HepG2 (cell line): ENCODE results near the gene PPM1H. TPM values are rescaled to one million over a fixed set of nuclear protein-coding genes. Genes with fewer than 3 reads are reported as not detected.

ENCODE experiments used
- AKAP8 ChIP-seq: sonication (generic); formaldehyde crosslinking; IDR thresholded peaks from 2 replicates; pipeline ENCODE4 v1.5.1; 2020; ENCODE audit warnings: mild to moderate bottlenecking, missing genetic modification reagents
- ARNT ChIP-seq: fragments of 450-650 bp; IDR thresholded peaks from 2 replicates; pipeline ENCODE4 v1.6.1; 2017
- DNMT3B ChIP-seq: conservative IDR thresholded peaks from 2 replicates; pipeline ENCODE4 v1.6.1; 2016; ENCODE audit warnings: missing biosample characterization, control low read depth
- IRF2 ChIP-seq: IDR thresholded peaks from 2 replicates; pipeline ENCODE4 v1.6.1; 2018; ENCODE audit warnings: missing genetic modification reagents, missing compliant biosample characterization
- JDP2 ChIP-seq: sonication (generic); formaldehyde crosslinking; IDR thresholded peaks from 2 replicates; pipeline ENCODE4 v1.8.1; 2022; ENCODE audit warnings: missing genetic modification reagents, borderline replicate concordance
- KLF12 ChIP-seq: sonication (generic); formaldehyde crosslinking; IDR thresholded peaks from 2 replicates; pipeline ENCODE4 v1.4.0; 2020; ENCODE audit warnings: missing genetic modification reagents, borderline replicate concordance
- LBX2 ChIP-seq: sonication (generic); formaldehyde crosslinking; IDR thresholded peaks from 2 replicates; pipeline ENCODE4 v1.5.0; 2020; ENCODE audit warnings: missing genetic modification reagents, mild to moderate bottlenecking, borderline replicate concordance
- MXD1 ChIP-seq: sonication (generic); formaldehyde crosslinking; IDR thresholded peaks from 2 replicates; pipeline ENCODE4 v1.4.0; 2020; ENCODE audit warnings: mild to moderate bottlenecking, missing genetic modification reagents
- NFKB2 ChIP-seq: sonication (generic); formaldehyde crosslinking; IDR thresholded peaks from 2 replicates; pipeline ENCODE4 v1.4.0; 2020; ENCODE audit warnings: missing genetic modification reagents, borderline replicate concordance
- RXRB ChIP-seq: IDR thresholded peaks from 2 replicates; pipeline ENCODE4 v1.6.1; 2016; ENCODE audit warnings: borderline replicate concordance, missing genetic modification reagents, missing compliant biosample characterization
- SOX13 ChIP-seq, 3 experiments: fragments of 450-650 bp in 1 of 3; sonication (generic) in 1 of 3; formaldehyde crosslinking in 1 of 3; IDR thresholded peaks in 2 of 3; conservative IDR thresholded peaks in 1 of 3; 2 replicates each; pipeline versions ENCODE4 v1.5.0 to v1.6.1; 2016 to 2020; ENCODE audit warnings: antibody characterized with exemption in 1 of 3, mild to moderate bottlenecking in 1 of 3, missing compliant biosample characterization in 1 of 3, missing genetic modification reagents in 1 of 3, moderate library complexity in 1 of 3
- THRA ChIP-seq: sonication (generic); formaldehyde crosslinking; IDR thresholded peaks from 2 replicates; pipeline ENCODE4 v1.4.0; 2020; ENCODE audit warnings: missing genetic modification reagents, borderline replicate concordance
- ZBTB7A ChIP-seq: sonication (generic); formaldehyde crosslinking; IDR thresholded peaks from 2 replicates; pipeline ENCODE4 v1.8.0; 2022; ENCODE audit warnings: mild to moderate bottlenecking, missing genetic modification reagents
- ZNF20 ChIP-seq: sonication (generic); formaldehyde crosslinking; IDR thresholded peaks from 2 replicates; pipeline ENCODE4 v1.4.0; 2020; ENCODE audit warnings: mild to moderate bottlenecking, moderate library complexity, missing genetic modification reagents
- ZNF264 ChIP-seq: sonication (generic); formaldehyde crosslinking; IDR thresholded peaks from 2 replicates; pipeline ENCODE4 v1.4.0; 2020; ENCODE audit warnings: missing genetic modification reagents
- ZNF276 ChIP-seq: sonication (generic); formaldehyde crosslinking; IDR thresholded peaks from 2 replicates; pipeline ENCODE4 v1.4.0; 2020; ENCODE audit warnings: mild to moderate bottlenecking, low read depth, missing genetic modification reagents
- ZNF292 ChIP-seq: sonication (generic); formaldehyde crosslinking; IDR thresholded peaks from 2 replicates; pipeline ENCODE4 v1.8.1; 2022; ENCODE audit warnings: mild to moderate bottlenecking, low read depth, missing genetic modification reagents, borderline replicate concordance
- ZNF296 ChIP-seq: sonication (generic); formaldehyde crosslinking; conservative IDR thresholded peaks from 2 replicates; pipeline ENCODE4 v1.5.0; 2020; ENCODE audit warnings: mild to moderate bottlenecking, missing genetic modification reagents
- ZNF446 ChIP-seq: sonication (generic); formaldehyde crosslinking; IDR thresholded peaks from 2 replicates; pipeline ENCODE4 v1.5.0; 2020; ENCODE audit warnings: mild to moderate bottlenecking, missing genetic modification reagents
- ZNF460 ChIP-seq: sonication (generic); formaldehyde crosslinking; IDR thresholded peaks from 2 replicates; pipeline ENCODE4 v1.5.1; 2020; ENCODE audit warnings: missing genetic modification reagents, mild to moderate bottlenecking, borderline replicate concordance
- ZNF552 ChIP-seq: sonication (generic); formaldehyde crosslinking; IDR thresholded peaks from 2 replicates; pipeline ENCODE4 v1.9.0; 2022; ENCODE audit warnings: missing genetic modification reagents, mild to moderate bottlenecking, borderline replicate concordance
- ZNF770 ChIP-seq: sonication (generic); formaldehyde crosslinking; IDR thresholded peaks from 2 replicates; pipeline ENCODE4 v1.5.0; 2020; ENCODE audit warnings: mild to moderate bottlenecking, missing genetic modification reagents
- ZNF773 ChIP-seq: sonication (generic); formaldehyde crosslinking; IDR thresholded peaks from 2 replicates; pipeline ENCODE4 v1.4.0; 2020; ENCODE audit warnings: missing genetic modification reagents, borderline replicate concordance
- ZSCAN12 ChIP-seq: sonication (generic); formaldehyde crosslinking; IDR thresholded peaks from 2 replicates; pipeline ENCODE4 v1.9.0; 2021; ENCODE audit warnings: mild to moderate bottlenecking, missing genetic modification reagents
- polyA plus RNA-seq, 8 experiments: library from polyadenylated mRNA; depleted of rRNA in 3 of 8; stranded (reverse) in 7 of 8; unstranded in 1 of 8; fragments of >200 nt; fragmentation: Illumina TruSeq in 4 of 8; extraction: Trizol in 4 of 8; gene quantifications; 2 replicates each; pipeline versions ENCODE4 v1.2.1 to v1.2.3, GENCODE V29; 2011 to 2016; ENCODE audit warnings: low read depth in 4 of 8, missing spikeins in 1 of 8, mixed read lengths in 1 of 8; ENCODE audit not compliant: insufficient read depth in 1 of 8
- total RNA-seq, 5 experiments: library from RNA; depleted of rRNA; stranded (reverse); fragments of >200 nt; fragmentation: Illumina TruSeq; extraction: Trizol; gene quantifications; 2 replicates each; pipeline ENCODE4 v1.2.3, GENCODE V29; 2016; ENCODE audit warnings: low read depth in 1 of 5

Gene PPM1H
- total and polyA plus RNA-seq, 2 of the 13 experiments (the other 11 are each of a cell fraction or from before 2014, with no cell fraction given), result 29.1 to 38.1 TPM

GRCh38 chr12:62632411-62632918 is 302.5 kb downstream of the PPM1H start (continued):
- TF ChIP-seq ZNF552 (CRISPR knock-in tag), result no peak
- no peak for TF ChIP-seq SOX13 (IDR thresholded peaks at IDR 0.05)
- TF ChIP-seq SOX13 (CRISPR knock-in tag; conservative IDR thresholded peaks at IDR 0.05 in 1 of 2, IDR thresholded peaks at IDR 0.05 in 1 of 2), result peak in 1 of 2 experiments; percentile 7; a peak in 1 of 4 replicates
- TF ChIP-seq ZNF276 (CRISPR knock-in tag), result no peak
- no peak for TF ChIP-seq ZNF264
- no peak for TF ChIP-seq ZNF460 (CRISPR knock-in tag)
- peak; percentile 34; the same call in 1 of the 2 replicates for TF ChIP-seq RXRB (CRISPR knock-in tag)
- no peak for TF ChIP-seq ZNF296
- TF ChIP-seq ARNT, result no peak
- 0 out of 2 replicates have a peak, but pooled peaks have one; percentile 2 for TF ChIP-seq ZNF446
- no peak for TF ChIP-seq AKAP8 (CRISPR knock-in tag)
- no peak for TF ChIP-seq ZNF20 (CRISPR knock-in tag)
- 0 out of 2 replicates have a peak, but pooled peaks have one; percentile 10 for TF ChIP-seq KLF12 (CRISPR knock-in tag)
- no peak for TF ChIP-seq ZNF770 (CRISPR knock-in tag)
- no peak for TF ChIP-seq MXD1 (CRISPR knock-in tag)
- no peak for TF ChIP-seq ZNF292 (CRISPR knock-in tag)
- TF ChIP-seq DNMT3B (CRISPR knock-in tag), result no peak
- no peak; the same call in 1 of the 2 replicates for TF ChIP-seq NFKB2 (CRISPR knock-in tag)
- TF ChIP-seq IRF2 (CRISPR knock-in tag), result no peak
- no peak for TF ChIP-seq ZSCAN12 (CRISPR knock-in tag)
- no peak for TF ChIP-seq ZNF773 (CRISPR knock-in tag)
- 0 out of 2 replicates have a peak, but pooled peaks have one; percentile 28 for TF ChIP-seq THRA (CRISPR knock-in tag)
- 0 out of 2 replicates have a peak, but pooled peaks have one; percentile 34 for TF ChIP-seq LBX2 (CRISPR knock-in tag)
- TF ChIP-seq ZBTB7A (CRISPR knock-in tag), result 0 out of 2 replicates have a peak, but pooled peaks have one; percentile 30
- no peak for TF ChIP-seq JDP2 (CRISPR knock-in tag)
